AG04450 (cell line): ENCODE measurements around the gene ELP4. TPM values are rescaled to one million over a fixed set of nuclear protein-coding genes. Genes with fewer than 3 reads are reported as not detected.

Experiments
- CTCF ChIA-PET: fragments of 300-600, 350-600 bp; formaldehyde crosslinking; extraction: SDS; loops from one replicate; lab custom pipeline; 2022; ENCODE audit warnings: antibody characterized with exemption, inconsistent platforms; lab: Charles Lee
- POLR2A ChIA-PET: fragments of 350-600 bp; formaldehyde crosslinking; extraction: SDS; loops from one replicate; lab custom pipeline; 2021; ENCODE audit warnings: antibody characterized with exemption, inconsistent platforms; lab: Yijun Ruan, JAX
- DNase-seq: peaks from one replicate; pipeline ENCODE4 v3.0.0-alpha.2; 2011; ENCODE audit warnings: low read depth, low spot score
- H3K27ac ChIP-seq: one replicate; pipeline ENCODE4 v1.5.1; 2012; ENCODE audit warnings: low read depth, low read length, control low read depth
- H3K27me3 ChIP-seq: one replicate; pipeline ENCODE4 v1.6.0; 2012; ENCODE audit warnings: low read length; ENCODE audit not compliant: control insufficient read depth, insufficient read depth
- H3K4me3 ChIP-seq: 2 replicates; pipeline ENCODE4 v1.5.1; 2011; ENCODE audit warnings: mild to moderate bottlenecking, low read depth, low read length, control low read depth
- H3K9me3 ChIP-seq: 2 replicates; pipeline ENCODE4 v1.5.1; 2012; ENCODE audit warnings: low read length; ENCODE audit not compliant: control insufficient read depth, insufficient read depth
- CTCF ChIP-seq: IDR thresholded peaks from 2 replicates; pipeline ENCODE4 v1.5.1; 2011; ENCODE audit warnings: low read depth, low read length, control low read depth, inconsistent platforms
- polyA plus RNA-seq: library from polyadenylated mRNA; depleted of rRNA; stranded (reverse); fragments of >200 nt; gene quantifications from 2 replicates; pipeline ENCODE4 v1.2.3, GENCODE V29; 2011

Gene ELP4
- polyA plus RNA-seq, 1 experiment, result 15.5 TPM

DNA sequence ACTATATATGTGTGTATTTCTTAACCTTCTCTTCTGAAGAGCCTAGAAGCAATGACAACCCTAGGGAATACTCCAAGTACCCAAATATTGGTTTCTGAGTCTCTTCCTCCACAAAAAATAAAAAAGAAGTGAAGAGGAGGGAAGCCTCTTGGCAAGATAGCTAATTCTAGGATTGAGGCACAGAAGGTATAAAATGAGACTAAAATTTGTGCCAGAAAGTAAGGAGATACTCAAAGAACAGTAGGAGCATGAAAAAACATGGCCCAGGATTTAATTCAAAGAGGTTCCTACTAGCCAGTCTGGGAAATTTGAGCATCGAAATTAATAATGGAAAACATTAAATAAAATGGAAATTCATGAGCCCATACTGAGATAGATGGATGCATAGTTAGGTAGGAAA lies 189.5 kb downstream of the ELP4 start:
- Histone ChIP-seq H3K27ac (no peak overlapping the region), H3K27me3 (no peaks in the 10 kb centered on the region), H3K4me3 (no peak overlapping the region), H3K9me3 (no peaks in the 10 kb centered on the region)
- ChIA-PET CTCF (no interaction called here), POLR2A (no interaction called here)
- no peak for DNase-seq
- TF ChIP-seq CTCF, result no peak

DNA sequence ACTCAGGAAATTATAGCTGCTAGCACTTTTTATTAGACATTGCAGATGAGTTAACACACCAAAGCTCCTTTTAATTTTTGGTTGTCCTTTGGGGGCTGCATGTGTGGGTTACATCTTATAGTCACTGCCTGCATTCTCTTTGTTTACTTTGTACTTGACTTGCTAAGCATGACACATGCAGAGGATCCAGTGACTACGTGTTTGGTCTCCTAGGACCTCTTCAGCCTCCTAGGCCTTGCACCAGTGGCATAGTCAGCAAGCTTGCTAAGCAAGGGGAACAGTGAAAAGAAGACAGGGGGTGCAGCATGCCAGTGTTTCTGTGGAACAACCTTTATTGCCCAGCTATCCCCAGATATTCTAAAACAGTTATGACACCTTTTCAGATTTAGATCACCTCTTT lies 193.4 kb downstream of the ELP4 start:
- ChIA-PET CTCF (interaction anchor here (1.2 kb wide), 2 partner anchors 62 to 473 kb away, joined by 3 to 9 read pairs; no protein-coding TSS in a partner anchor), POLR2A (no interaction called here)
- Histone ChIP-seq H3K27ac (no peak overlapping the region), H3K4me3 (no peak overlapping the region), H3K27me3 (no peaks in the 10 kb centered on the region), H3K9me3 (no peaks in the 10 kb centered on the region)
- DNase-seq, result no peak
- no peak for TF ChIP-seq CTCF

GRCh38 chr11:31706357-31706756 lies 196.8 kb downstream of the ELP4 start:
- ChIA-PET POLR2A (no interaction called here), CTCF (no interaction called here)

GRCh38 chr11:31711137-31711536 lies 201.6 kb downstream of the ELP4 start:
- ChIA-PET POLR2A (no interaction called here), CTCF (no interaction called here)
- H3K9me3 ChIP-seq, result no peaks in the 10 kb centered on the region
- H3K27ac ChIP-seq, result no peak overlapping the region
- no peaks in the 10 kb centered on the region for H3K27me3 ChIP-seq
- no peak overlapping the region for H3K4me3 ChIP-seq
- DNase-seq, result no peak
- TF ChIP-seq CTCF, result no peak

More at GRCh38 chr11:31706357-31706756, 196.8 kb downstream of the ELP4 start:
- Histone ChIP-seq H3K27me3 (no peaks in the 10 kb centered on the region), H3K9me3 (no peaks in the 10 kb centered on the region), H3K27ac (no peak overlapping the region), H3K4me3 (no peak overlapping the region)
- no peak for DNase-seq
- TF ChIP-seq CTCF, result no peak

- Histone ChIP-seq H3K9me3 (no peaks in the 10 kb centered on the region), H3K27ac (no peak overlapping the region), H3K4me3 (no peak overlapping the region), H3K27me3 (no peaks in the 10 kb centered on the region)
- ChIA-PET CTCF (no interaction called here), POLR2A (no interaction called here)
- TF ChIP-seq CTCF, result no peak
- no peak for DNase-seq
Observed at GRCh38 chr11:31712851-31713250, 203.3 kb downstream of the ELP4 start.
